MCF 10A (cell line): ENCODE results near the gene GPC6. TPM values are rescaled to one million over a fixed set of nuclear protein-coding genes. Genes with fewer than 3 reads are reported as not detected.

ENCODE experiments used
- BruUV-seq: library from RNA; stranded (reverse); fragments of 400-500 nt; replicated peaks from 2 replicates; lab custom pipeline; 2021; lab: Mats Ljungman, UMichigan
- CTCF ChIA-PET: fragments of 300-600 bp; sonication (Branson Sonifier 250); formaldehyde crosslinking; extraction: SDS; loops from one replicate; lab custom pipeline; 2021; ENCODE audit warnings: antibody characterized with exemption, inconsistent platforms; lab: Yijun Ruan, JAX
- POLR2A ChIA-PET: fragments of 300-600, 350-650 bp; sonication (Branson Sonifier 250); formaldehyde crosslinking; extraction: SDS; loops from one replicate; lab custom pipeline; 2020; ENCODE audit warnings: antibody characterized with exemption, inconsistent platforms; lab: Yijun Ruan, JAX
- DNase-seq: peaks from one replicate; pipeline ENCODE4 v3.0.0-alpha.2; 2018; ENCODE audit not compliant: unreplicated experiment
- H3K27ac Mint-ChIP-seq: one replicate; pipeline ENCODE4 v1.8.0; 2022; ENCODE audit warnings: mild to moderate bottlenecking, low read depth, mixed read lengths; ENCODE audit not compliant: unreplicated experiment
- H3K27me3 Mint-ChIP-seq: one replicate; pipeline ENCODE4 v1.8.0; 2022; ENCODE audit warnings: mixed read lengths; ENCODE audit not compliant: insufficient read depth, unreplicated experiment
- H3K36me3 Mint-ChIP-seq: one replicate; pipeline ENCODE4 v1.8.0; 2022; ENCODE audit warnings: mild to moderate bottlenecking, moderate library complexity, mixed read lengths; ENCODE audit not compliant: insufficient read depth, unreplicated experiment
- H3K4me1 Mint-ChIP-seq: one replicate; pipeline ENCODE4 v1.8.0; 2022; ENCODE audit warnings: mixed read lengths; ENCODE audit not compliant: insufficient read depth, unreplicated experiment
- H3K4me3 Mint-ChIP-seq: one replicate; pipeline ENCODE4 v1.8.0; 2022; ENCODE audit warnings: mild to moderate bottlenecking, moderate library complexity, mixed read lengths; ENCODE audit not compliant: unreplicated experiment
- H3K9me3 Mint-ChIP-seq: one replicate; pipeline ENCODE4 v1.8.0; 2022; ENCODE audit warnings: mixed read lengths; ENCODE audit not compliant: unreplicated experiment
- intact Hi-C: fragments of 100-400 bp; cut with micrococcal nuclease; formaldehyde crosslinking; loops from 2 replicates; pipeline ENCODE4 v1.14.1; 2022
- total RNA-seq: library from RNA; stranded (reverse); gene quantifications from 2 replicates; pipeline ENCODE4 v1.2.3, GENCODE V29; 2022
- TF ChIP-seq, protein P1 (sequence below): fragments of 200-600 bp; IDR thresholded peaks from one replicate; pipeline ENCODE4 v1.8.0; 2022; ENCODE audit warnings: antibody characterized with exemption, mild to moderate bottlenecking; ENCODE audit not compliant: unreplicated experiment

The GPC6 gene
- total RNA-seq, 1 experiment from 2014 or later: 8.4 TPM

GRCh38 chr13:93867481-93867880 is 640.9 kb downstream of the GPC6 start:
- no peaks in the 10 kb centered on the region for H3K9me3 Mint-ChIP-seq
- POLR2A ChIA-PET: interaction anchor here (0.7 to 1.1 kb wide), 2 partner anchors 9 to 21 kb away, joined by 3 read pairs; no protein-coding TSS in a partner anchor
- H3K36me3 Mint-ChIP-seq: no peaks in the 10 kb centered on the region
- TF ChIP-seq, protein P1, sequence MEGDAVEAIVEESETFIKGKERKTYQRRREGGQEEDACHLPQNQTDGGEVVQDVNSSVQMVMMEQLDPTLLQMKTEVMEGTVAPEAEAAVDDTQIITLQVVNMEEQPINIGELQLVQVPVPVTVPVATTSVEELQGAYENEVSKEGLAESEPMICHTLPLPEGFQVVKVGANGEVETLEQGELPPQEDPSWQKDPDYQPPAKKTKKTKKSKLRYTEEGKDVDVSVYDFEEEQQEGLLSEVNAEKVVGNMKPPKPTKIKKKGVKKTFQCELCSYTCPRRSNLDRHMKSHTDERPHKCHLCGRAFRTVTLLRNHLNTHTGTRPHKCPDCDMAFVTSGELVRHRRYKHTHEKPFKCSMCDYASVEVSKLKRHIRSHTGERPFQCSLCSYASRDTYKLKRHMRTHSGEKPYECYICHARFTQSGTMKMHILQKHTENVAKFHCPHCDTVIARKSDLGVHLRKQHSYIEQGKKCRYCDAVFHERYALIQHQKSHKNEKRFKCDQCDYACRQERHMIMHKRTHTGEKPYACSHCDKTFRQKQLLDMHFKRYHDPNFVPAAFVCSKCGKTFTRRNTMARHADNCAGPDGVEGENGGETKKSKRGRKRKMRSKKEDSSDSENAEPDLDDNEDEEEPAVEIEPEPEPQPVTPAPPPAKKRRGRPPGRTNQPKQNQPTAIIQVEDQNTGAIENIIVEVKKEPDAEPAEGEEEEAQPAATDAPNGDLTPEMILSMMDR: no peak
- H3K4me1 Mint-ChIP-seq: peaks cover 3% of the 10 kb centered on the region
- H3K4me3 Mint-ChIP-seq: no peak overlapping the region
- H3K27ac Mint-ChIP-seq: no peak overlapping the region
- BruUV-seq: no TSS peak
- no peak for DNase-seq
- CTCF ChIA-PET: interaction anchor here (0.5 to 0.9 kb wide), 2 partner anchors 143 to 473 kb away, joined by 3 read pairs; no protein-coding TSS in a partner anchor
- intact Hi-C loops: no loop called here
- H3K27me3 Mint-ChIP-seq: no peaks in the 10 kb centered on the region

- no peak overlapping the region for H3K27ac Mint-ChIP-seq
- BruUV-seq: no TSS peak
- DNase-seq: no peak
- H3K4me3 Mint-ChIP-seq: no peak overlapping the region
- ChIA-PET CTCF (no interaction called here), POLR2A (interaction anchor here (0.6 kb wide), 1 partner anchor 159 kb away, joined by 3 read pairs; no protein-coding TSS in a partner anchor)
- H3K9me3 Mint-ChIP-seq: no peaks in the 10 kb centered on the region
- H3K36me3 Mint-ChIP-seq: no peaks in the 10 kb centered on the region
- no peaks in the 10 kb centered on the region for H3K27me3 Mint-ChIP-seq
- H3K4me1 Mint-ChIP-seq: peaks cover 5% of the 10 kb centered on the region
- intact Hi-C loops: no loop called here
- TF ChIP-seq, protein P1: no peak
Observed at GRCh38 chr13:93872376-93872775, 645.8 kb downstream of the GPC6 start.

- no peak for DNase-seq
- no peak overlapping the region for H3K27ac Mint-ChIP-seq
- peaks cover 4% of the 10 kb centered on the region for H3K9me3 Mint-ChIP-seq
- CTCF ChIA-PET: interaction anchor here (0.5 kb wide), 1 partner anchor 99 kb away, joined by 3 read pairs; no protein-coding TSS in a partner anchor
- intact Hi-C loops: no loop called here
- no peaks in the 10 kb centered on the region for H3K36me3 Mint-ChIP-seq
- no peaks in the 10 kb centered on the region for H3K27me3 Mint-ChIP-seq
- TF ChIP-seq, protein P1: no peak
- peaks cover 5% of the 10 kb centered on the region for H3K4me1 Mint-ChIP-seq
- H3K4me3 Mint-ChIP-seq: no peak overlapping the region
- no TSS peak for BruUV-seq
- POLR2A ChIA-PET: no interaction called here
Observed at GRCh38 chr13:93872786-93873347, 646.3 kb downstream of the GPC6 start.

DNA sequence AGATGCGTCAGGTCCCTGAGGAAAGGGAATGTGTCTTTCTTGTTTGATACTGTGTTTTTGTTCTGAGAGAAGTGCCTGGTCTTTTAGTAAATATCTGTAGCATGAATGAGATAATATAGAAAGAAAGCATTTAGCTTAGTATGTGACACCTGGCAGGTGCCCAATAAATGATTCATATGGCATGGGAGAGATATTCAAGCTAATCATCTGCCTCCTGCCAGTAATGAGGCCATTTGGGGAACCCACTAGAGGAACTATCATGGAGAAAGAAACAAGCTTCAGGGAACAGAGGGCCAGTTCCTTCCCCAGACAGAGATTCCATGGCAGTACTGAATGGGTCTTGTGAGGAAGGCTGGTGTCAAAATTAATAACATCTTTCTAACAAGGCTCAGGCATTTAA is 648.9 kb downstream of the GPC6 start:
- ChIA-PET POLR2A (interaction anchor here (0.6 kb wide), 1 partner anchor 17 kb away, joined by 3 read pairs; no protein-coding TSS in a partner anchor), CTCF (interaction anchor here (0.7 kb wide), 1 partner anchor 559 kb away, joined by 4 read pairs; no protein-coding TSS in a partner anchor)
- BruUV-seq: no TSS peak
- H3K9me3 Mint-ChIP-seq: peaks cover 15% of the 10 kb centered on the region
- TF ChIP-seq, protein P1: no peak
- DNase-seq: peak; percentile 65
- H3K27ac Mint-ChIP-seq: no peak overlapping the region
- H3K36me3 Mint-ChIP-seq: no peaks in the 10 kb centered on the region
- H3K4me1 Mint-ChIP-seq: peaks cover 5% of the 10 kb centered on the region
- intact Hi-C loops: no loop called here
- H3K27me3 Mint-ChIP-seq: no peaks in the 10 kb centered on the region
- H3K4me3 Mint-ChIP-seq: no peak overlapping the region
